GM19035 (cell line): ENCODE data around the gene TMEM191B.
A peak's percentile ranks its signal among the peaks of the same experiment; 100 is the strongest.
"Not testable (repeated sequence)": the region's sequence is repeated elsewhere in the genome, so short reads cannot be mapped to it uniquely, and the experiment has no call there.

Experiments
- ATAC-seq: cut with Tn5 transposase; IDR thresholded peaks from one replicate; pipeline ENCODE4 v1.9.1; 2021; ENCODE audit not compliant: unreplicated experiment

TMEM191B gene

DNA sequence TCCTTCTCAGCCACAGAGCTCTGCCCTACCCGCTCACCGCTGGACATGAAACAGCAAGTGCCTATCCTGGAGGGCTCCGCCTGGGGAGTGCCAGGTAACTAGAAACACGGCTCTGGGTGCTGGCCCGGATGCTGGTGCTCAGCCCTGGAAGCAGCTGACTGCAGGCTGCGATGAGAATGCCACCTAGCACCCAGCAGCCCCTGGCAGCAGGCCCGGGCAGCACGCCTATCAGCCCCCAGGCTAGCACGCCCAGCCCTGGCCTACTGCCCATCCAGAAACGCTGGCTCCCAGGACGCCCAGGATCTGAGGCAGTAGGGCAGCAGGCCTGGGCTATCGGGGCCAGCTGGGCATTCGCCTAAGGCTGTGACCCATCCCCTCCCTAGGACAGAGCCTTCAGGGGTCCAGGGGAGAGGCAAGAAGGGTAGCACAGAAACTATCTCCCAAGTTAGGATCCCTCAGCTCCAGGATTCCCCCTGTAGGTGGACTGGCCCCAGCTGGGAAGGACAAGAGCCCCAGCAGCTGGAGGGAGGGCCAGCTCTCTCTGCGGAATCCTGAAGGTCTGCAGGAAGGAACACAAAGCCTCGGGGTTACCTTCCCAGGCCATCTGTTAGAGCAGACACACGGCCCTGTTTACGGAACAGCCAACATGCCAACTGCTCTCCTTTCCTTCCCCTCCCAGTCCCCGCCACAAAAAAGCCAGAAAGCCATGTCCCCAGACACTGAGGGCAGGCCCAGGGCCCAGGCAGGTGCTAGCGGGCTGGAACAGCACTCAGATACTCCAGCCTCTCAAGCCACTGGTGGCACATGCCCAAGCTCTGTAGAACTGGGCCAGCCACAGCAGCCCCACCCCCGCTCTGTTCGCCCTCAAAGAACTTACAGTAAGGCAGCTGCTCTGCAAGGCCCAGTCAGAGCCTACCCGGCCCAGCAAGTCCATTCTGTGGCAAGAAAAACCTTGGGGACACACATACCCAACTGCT is 27.0 kb downstream of the TMEM191B start:
- ATAC-seq: not testable (repeated sequence)

DNA sequence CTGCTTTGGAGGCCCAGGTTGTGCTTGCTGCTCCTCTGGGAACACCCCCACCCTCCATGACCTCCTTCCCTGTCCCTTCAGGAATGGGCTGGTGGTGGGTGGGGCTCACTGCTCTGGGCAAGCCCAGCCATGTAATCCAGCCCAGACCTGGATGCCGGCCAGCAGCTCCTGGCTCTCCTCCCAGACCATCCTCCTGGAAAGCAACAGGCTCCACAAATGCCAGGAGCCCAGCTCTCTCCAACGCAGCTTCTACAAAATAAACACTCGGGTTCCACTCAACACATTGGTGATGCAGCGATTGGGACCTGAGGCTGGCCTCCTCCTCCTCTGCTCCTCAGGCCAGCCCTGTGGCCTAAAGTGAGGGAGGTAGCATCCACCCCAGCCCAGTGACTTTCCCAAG is 30.9 kb downstream of the TMEM191B start:
- not testable (repeated sequence) for ATAC-seq

DNA sequence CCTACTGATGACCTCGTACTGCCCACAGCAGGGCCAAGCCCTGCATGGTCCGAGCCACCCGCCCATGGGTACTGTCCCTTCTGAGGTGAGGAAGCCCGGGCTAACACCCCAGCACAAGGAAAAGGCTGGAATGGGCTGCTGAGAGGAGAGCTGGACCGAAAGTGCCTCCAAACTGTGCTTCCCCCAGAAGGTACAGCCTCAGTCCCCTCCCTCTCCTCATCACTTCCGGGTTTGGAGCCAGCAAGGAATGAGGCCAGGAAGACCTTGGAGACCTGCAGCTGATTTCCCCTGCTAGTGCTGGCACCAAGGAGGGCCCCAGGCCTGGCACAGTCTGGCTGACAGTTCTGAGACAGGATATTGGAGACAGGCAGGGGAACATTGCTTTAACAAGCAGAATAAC is 31.3 kb downstream of the TMEM191B start:
- not testable (repeated sequence) for ATAC-seq

DNA sequence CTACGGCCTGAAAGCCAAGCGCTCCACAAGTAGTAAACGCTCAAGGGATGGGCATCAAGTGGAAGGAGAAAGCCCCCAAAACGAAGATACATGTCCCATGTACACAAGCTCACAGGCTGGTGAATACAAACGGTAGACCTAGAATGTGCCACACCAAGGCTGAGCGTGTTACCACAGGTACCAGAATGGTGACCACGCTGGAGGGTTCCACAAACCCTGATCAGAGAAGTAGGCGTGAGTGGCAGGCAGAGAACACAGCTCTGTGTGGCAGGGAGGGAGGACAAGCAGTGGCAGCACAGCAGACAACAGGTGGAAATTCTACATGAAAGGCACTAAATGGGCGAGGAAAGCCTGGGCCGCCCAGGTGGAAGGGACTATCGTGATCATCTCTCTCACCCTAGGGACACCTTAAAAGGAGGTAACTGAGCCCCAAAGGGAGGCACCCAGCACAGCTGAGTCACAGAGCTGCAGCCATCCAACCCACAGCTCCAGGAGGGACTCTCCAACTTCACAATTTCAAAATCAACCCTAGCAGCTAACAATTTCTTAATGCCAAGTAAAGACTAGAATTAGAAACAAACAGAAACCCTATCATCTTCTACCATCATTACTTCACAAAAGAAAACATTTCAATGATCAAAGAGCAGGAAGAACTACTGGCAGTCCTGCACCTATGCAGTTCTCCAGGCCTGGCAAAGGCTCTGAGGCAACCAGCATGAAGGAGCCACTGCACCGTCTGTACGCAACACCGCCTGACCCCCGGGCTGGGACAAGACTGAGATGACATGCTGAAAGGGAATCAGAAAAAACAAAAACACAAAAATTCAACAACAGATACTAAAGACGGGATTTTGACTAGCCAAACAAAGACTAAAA is 32.7 kb downstream of the TMEM191B start:
- ATAC-seq: not testable (repeated sequence)

DNA sequence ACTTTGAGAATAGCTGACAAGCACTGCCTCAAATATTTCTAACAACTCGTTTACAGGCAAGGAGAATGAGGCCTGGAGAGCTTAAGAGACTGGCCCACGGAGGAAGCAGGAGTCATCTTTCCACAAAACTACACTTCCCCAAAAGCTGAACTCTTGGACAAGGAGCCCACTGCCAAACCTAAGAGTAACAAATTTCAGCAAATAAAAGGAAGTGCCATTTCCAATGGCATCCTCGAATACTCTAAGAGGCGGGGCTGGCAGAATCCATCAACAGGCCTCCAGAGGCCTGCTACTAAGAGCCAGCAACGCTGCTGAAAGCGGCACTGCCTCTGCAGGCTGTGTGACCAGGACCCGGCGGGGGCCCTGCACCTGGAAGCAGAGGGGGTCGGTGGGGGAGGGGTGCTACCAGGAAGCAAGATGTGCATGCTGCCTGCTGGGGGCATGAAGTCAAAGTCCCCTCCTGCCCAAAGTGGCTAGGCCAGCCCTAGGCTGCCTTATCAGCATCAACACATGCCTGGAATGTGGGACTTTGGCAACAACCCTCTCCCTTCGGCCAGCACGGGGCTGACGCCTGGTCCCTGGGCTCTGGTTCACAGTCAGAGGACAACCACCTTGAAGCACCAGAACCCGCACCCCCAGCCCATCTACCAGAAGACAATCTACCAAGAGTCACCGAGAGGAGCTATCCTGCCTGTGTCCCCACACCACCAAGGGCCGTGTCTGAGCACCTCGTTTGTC is 43.1 kb downstream of the TMEM191B start:
- not testable (repeated sequence) for ATAC-seq

DNA sequence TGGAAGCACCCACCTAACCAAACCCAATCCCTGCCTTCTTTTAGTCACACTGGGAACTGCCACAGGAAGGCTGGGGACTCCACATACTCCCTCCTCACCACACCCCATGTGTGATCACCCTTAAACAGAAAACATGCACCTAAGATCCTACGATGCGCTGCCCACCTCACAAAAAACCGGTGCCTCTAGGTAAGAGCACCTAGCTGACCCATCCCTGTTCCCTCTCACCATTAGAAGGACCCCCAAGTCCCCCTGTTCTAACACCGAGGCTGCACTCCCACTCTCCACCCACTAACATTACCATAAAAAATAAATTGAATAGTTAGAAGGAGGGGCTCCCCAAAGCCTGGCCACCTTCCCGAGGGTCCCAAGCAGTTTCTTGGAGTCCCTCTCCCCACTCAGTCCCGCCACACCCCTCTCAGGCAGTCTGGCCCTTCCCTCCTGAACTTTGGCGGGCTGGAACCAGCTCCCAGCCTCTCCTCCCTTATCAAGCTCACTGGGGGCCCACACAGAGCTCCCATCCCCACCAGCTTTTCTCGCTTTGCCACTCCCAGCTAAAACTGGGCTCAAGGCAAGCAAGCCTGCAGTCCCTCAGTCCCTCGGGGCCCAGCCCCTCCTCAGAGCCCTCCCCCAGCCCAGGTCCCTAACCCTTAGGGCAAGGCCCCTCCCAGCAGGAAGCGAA is 46.0 kb downstream of the TMEM191B start:
- not testable (repeated sequence) for ATAC-seq

DNA sequence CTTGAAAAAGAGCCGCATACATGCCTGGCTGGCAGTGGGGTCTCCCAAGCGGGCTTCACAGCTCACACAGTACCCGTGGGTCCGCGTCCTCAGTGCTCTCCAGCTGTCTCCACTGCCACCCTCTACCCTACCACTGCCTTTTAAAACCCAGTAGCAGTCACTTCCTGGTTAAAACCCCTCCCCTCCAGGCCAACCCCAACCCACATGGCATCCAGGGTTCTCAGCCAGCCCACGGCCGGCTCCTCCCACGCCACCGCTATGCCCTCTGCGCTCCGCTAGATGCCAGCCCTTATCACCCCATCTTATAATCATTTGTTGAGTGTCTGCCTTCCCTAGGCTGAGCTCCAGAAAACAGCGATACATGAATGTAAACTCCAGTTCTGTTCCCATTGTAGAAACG is 47.0 kb downstream of the TMEM191B start:
- not testable (repeated sequence) for ATAC-seq

DNA sequence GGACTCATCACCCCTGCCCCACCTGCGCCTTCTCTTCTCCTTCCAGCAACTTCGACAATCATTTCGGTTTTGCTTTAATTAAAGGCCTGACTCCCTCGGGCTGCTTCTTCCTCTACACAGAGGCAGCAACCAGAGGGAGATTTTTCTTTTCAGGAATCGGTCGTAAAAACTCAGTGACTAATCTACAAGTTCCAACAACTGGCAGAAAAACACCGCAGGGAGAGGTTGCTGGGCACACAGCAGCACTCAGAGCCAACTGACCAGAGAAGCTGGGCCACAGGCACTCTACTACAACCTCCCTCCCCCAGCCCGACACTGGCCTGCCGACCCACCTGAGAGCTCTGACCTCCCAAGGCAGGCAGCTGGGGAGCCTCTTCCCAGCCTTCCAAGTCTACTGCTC is 48.1 kb downstream of the TMEM191B start:
- not testable (repeated sequence) for ATAC-seq

DNA sequence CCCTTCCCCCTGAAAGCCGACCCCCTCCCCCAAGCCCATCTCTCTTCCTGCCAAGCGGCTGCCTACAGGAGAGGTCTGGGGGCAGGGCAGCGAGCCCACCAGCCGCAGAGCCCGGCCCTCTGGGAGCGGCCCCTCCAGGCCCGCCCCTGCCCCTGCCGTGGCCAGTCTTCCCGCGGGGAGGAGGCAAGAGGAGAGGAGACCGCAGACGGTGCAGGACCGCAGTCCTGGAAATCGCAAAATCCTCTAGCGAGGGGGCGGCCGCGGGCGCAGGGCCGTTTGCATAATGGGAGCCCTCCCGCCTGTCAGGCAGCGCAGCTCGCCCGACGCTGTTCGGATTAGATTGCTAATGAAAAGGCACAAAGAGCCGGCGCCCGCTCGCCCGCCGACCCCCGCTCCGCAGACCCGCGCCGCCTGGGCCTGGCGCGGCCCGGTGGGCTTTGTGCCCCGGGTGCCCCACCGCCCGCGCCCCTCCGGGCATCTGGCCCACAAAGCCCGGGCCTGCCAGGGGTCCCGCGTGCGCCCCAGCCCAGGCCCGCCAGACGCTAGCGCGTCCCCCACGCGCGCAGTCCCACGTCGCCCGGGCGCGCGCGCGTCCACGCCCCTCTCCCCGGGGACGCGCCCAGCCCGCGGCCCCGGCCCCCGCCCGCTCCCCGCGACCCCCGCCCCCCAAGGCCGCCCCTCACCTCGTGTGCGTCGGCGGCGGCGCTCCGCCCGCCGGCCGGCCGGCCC is 49.7 kb downstream of the TMEM191B start:
- ATAC-seq: peak; percentile 29

DNA sequence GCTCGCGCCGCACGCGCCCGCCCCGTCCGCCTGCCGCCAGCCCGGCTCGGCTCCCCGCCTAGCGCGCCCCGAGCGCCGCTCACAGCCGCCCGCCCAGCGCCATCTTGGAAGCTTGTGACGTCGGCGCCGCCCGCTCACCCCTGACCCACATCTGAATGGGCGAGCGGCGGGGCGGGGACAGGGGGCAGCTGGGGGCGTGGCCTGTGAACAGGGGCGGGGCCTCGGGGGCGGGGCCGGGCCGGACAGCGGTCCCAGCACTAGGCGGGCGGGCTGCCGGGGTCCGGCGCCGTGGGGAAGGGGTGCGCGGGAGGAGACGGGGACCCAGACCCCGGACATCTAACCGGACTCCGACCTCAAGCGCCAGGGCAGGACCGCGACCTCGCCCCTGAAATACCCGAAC is 50.2 kb downstream of the TMEM191B start:
- peak; percentile 85 for ATAC-seq
